Activated CD4-positive, alpha-beta T cell treated with anti-CD3 and anti-CD28 coated beads, Interleukin-2, Interleukin-4, amounts not matched to agents 100 ng/mL and 50 ng/mL, durations not matched to agents 16 hours and 8 hours (primary cell): Measurements from ENCODE around the gene SLC6A6.
"Not testable (repeated sequence)": the region's sequence is repeated elsewhere in the genome, so short reads cannot be mapped to it uniquely, and the experiment has no call there.

Experiments
- DNase-seq: peaks from one replicate; pipeline ENCODE4 v3.0.0-alpha.2; 2020; ENCODE audit warnings: low spot score

SLC6A6 gene

GRCh38 chr3:14398797-14399106 lies 3.7 kb upstream of the SLC6A6 start:
- no peak for DNase-seq

GRCh38 chr3:14401692-14402303 lies 608 bp upstream of the SLC6A6 start:
- DNase-seq, result no peak

GRCh38 chr3:14403619-14404155 lies 1.3 kb downstream of the SLC6A6 start:
- DNase-seq, result no peak

- DNase-seq, result no peak
Measured at GRCh38 chr3:14404186-14404585, 1.8 kb downstream of the SLC6A6 start.

- DNase-seq, result no peak
Measured at GRCh38 chr3:14404631-14405359, 2.4 kb downstream of the SLC6A6 start.

GRCh38 chr3:14405360-14406238 lies 3.2 kb downstream of the SLC6A6 start:
- no peak for DNase-seq

- no peak for DNase-seq
Measured at GRCh38 chr3:14406336-14406735, 3.9 kb downstream of the SLC6A6 start.

- no peak for DNase-seq
Measured at GRCh38 chr3:14406766-14407165, 4.4 kb downstream of the SLC6A6 start.

- DNase-seq, result no peak
Measured at GRCh38 chr3:14407203-14407602, 4.8 kb downstream of the SLC6A6 start.

GRCh38 chr3:14409779-14410063 lies 7.3 kb downstream of the SLC6A6 start:
- not testable (repeated sequence) for DNase-seq

GRCh38 chr3:14410106-14410502 lies 7.7 kb downstream of the SLC6A6 start:
- no peak for DNase-seq

GRCh38 chr3:14410503-14411165 lies 8.2 kb downstream of the SLC6A6 start:
- DNase-seq, result peak; percentile 72

- DNase-seq, result no peak
Measured at GRCh38 chr3:14411166-14411526, 8.7 kb downstream of the SLC6A6 start.

GRCh38 chr3:14411988-14412387 lies 9.6 kb downstream of the SLC6A6 start:
- no peak for DNase-seq

GRCh38 chr3:14412831-14413380 lies 10.5 kb downstream of the SLC6A6 start:
- no peak for DNase-seq

- no peak for DNase-seq
Measured at GRCh38 chr3:14413381-14414071, 11.1 kb downstream of the SLC6A6 start.

- DNase-seq, result no peak
Measured at GRCh38 chr3:14414846-14415464, 12.5 kb downstream of the SLC6A6 start.

GRCh38 chr3:14415501-14415900 lies 13.1 kb downstream of the SLC6A6 start:
- DNase-seq, result no peak

- no peak for DNase-seq
Measured at GRCh38 chr3:14416453-14416852, 14.0 kb downstream of the SLC6A6 start.

- no peak for DNase-seq
Measured at GRCh38 chr3:14418296-14419250, 16.2 kb downstream of the SLC6A6 start.
